K562 (cell line): Measurements from ENCODE around the gene RIIAD1. TPM values are rescaled to one million over a fixed set of nuclear protein-coding genes. Genes with fewer than 3 reads are reported as not detected.
A peak's percentile ranks its signal among the peaks of the same experiment; 100 is the strongest.

ENCODE experiments used
- ATF3 ChIP-seq, 2 experiments: fragments of 450-650 bp in 1 of 2; sonication (generic) in 1 of 2; formaldehyde crosslinking in 1 of 2; IDR thresholded peaks in 1 of 2; conservative IDR thresholded peaks in 1 of 2; 2 replicates each; pipeline versions ENCODE4 v1.6.1 to v1.8.1; 2016 to 2023; ENCODE audit warnings: mild to moderate bottlenecking in 2 of 2, moderate library complexity in 2 of 2, inconsistent platforms in 1 of 2, missing genetic modification reagents in 1 of 2
- ATF7 ChIP-seq: fragments of 450-650 bp; IDR thresholded peaks from 2 replicates; pipeline ENCODE4 v1.7.1; 2014; ENCODE audit warnings: mild to moderate bottlenecking, moderate library complexity
- CBFA2T2 ChIP-seq: fragments of 450-650 bp; conservative IDR thresholded peaks from 2 replicates; pipeline ENCODE4 v1.6.1; 2017; ENCODE audit warnings: mild to moderate bottlenecking
- CTBP1 ChIP-seq: fragments of 450-650 bp; IDR thresholded peaks from 2 replicates; pipeline ENCODE4 v1.6.1; 2016; ENCODE audit warnings: borderline replicate concordance
- DPF2 ChIP-seq: fragments of 450-650 bp; IDR thresholded peaks from 2 replicates; pipeline ENCODE4 v1.6.1; 2016
- FOXA1 ChIP-seq: fragments of 450-650 bp; IDR thresholded peaks from 2 replicates; pipeline ENCODE4 v1.6.1; 2016; ENCODE audit warnings: mild to moderate bottlenecking, borderline replicate concordance
- HES1 ChIP-seq: fragments of 450-650 bp; IDR thresholded peaks from 2 replicates; pipeline ENCODE4 v1.6.1; 2016; ENCODE audit warnings: low read depth, mild to moderate bottlenecking, moderate library complexity
- KHSRP ChIP-seq: fragments of 450-650 bp; IDR thresholded peaks from 2 replicates; pipeline ENCODE4 v1.6.1; 2017
- MAFF ChIP-seq: IDR thresholded peaks from 2 replicates; pipeline ENCODE4 v1.6.1; 2012; ENCODE audit warnings: low read length, improper control_type of control experiment
- MECOM ChIP-seq: fragments of 250-450 bp; sonication (Bioruptor Pico); IDR thresholded peaks from 2 replicates; pipeline ENCODE4 v1.8.0; 2022; ENCODE audit warnings: inconsistent platforms
- SMARCE1 ChIP-seq: fragments of 450-650 bp; IDR thresholded peaks from 2 replicates; pipeline ENCODE4 v1.7.1; 2016; ENCODE audit warnings: mild to moderate bottlenecking
- ZFP91 ChIP-seq: sonication (generic); formaldehyde crosslinking; IDR thresholded peaks from 2 replicates; pipeline ENCODE4 v1.8.0; 2022; ENCODE audit warnings: mild to moderate bottlenecking, missing genetic modification reagents
- ZNF277 ChIP-seq: fragments of 250-450 bp; sonication (Bioruptor Pico); IDR thresholded peaks from 2 replicates; pipeline ENCODE4 v1.8.0; 2022; ENCODE audit warnings: inconsistent platforms, mild to moderate bottlenecking, moderate library complexity, borderline replicate concordance
- polyA plus RNA-seq, 8 experiments: library from polyadenylated mRNA; depleted of rRNA in 4 of 8; stranded (reverse) in 5 of 8; unstranded in 3 of 8; fragments of >200 nt; fragmentation: Nextera tagmentation in 2 of 8; fragmentation: Illumina TruSeq in 1 of 8; extraction: Ambion mirVana in 2 of 8; extraction: Trizol in 1 of 8; gene quantifications; 2 replicates each; pipeline versions ENCODE4 v1.2.1 to v1.2.3, GENCODE V29; 2011 to 2014; ENCODE audit warnings: inconsistent platforms in 1 of 8, missing spikeins in 1 of 8
- total RNA-seq, 7 experiments: library from RNA; depleted of rRNA in 6 of 7; stranded (reverse); fragments of >200 nt in 6 of 7; fragmentation: Illumina TruSeq in 2 of 7; extraction: Trizol in 2 of 7; gene quantifications; 2 replicates each; pipeline versions ENCODE4 v1.2.1 to v1.2.3, GENCODE V29; 2011 to 2021; ENCODE audit warnings: low replicate concordance in 1 of 7
- TF ChIP-seq, protein P1 (sequence below), 2 experiments: fragments of 450-650 bp; IDR thresholded peaks; 2 replicates each; pipeline ENCODE4 v1.6.1; 2016; ENCODE audit warnings: mild to moderate bottlenecking in 2 of 2, borderline replicate concordance in 1 of 2, low read depth in 1 of 2, moderate library complexity in 1 of 2

The RIIAD1 gene
- total and polyA plus RNA-seq, 9 of the 15 experiments (the other 6 are each of a cell fraction or from before 2014, with no cell fraction given), result not detected

DNA sequence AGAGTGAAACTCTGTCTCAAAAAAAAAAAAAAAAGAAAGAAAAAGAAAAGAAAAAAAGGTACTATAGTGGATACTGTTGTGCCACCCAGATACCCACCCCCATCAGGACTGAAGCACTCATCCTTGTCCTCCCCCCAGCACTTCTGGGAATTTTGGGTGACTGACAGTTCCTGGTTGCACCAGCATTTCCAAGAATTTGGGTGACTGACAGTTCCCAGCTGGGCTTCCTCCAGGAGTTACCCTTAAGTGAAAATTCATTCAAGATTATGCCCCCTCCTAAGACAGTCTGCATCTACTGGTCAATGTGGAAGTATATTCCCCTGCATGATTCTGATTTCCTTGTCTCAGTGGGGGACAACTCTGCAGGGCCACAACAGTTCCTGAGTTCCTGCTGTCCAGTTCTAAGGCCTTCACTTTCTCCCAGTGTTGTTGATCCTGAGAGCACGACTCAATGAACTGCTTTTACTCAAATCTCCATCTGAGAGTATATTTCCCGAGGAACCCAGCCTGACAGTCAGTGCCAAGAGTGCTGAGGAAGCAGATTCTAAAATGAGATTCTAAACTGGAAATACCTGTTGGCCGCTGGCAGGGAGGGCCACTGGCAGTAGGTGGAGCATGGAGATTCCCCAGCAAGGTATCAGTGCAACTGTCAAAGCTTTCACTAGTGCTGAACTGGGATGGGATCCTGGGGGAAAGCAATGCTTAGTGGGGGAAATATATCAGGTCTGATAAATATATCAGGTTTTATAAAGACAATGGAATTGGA, 18.5 kb downstream of the RIIAD1 start (continued):
- TF ChIP-seq, protein P1, sequence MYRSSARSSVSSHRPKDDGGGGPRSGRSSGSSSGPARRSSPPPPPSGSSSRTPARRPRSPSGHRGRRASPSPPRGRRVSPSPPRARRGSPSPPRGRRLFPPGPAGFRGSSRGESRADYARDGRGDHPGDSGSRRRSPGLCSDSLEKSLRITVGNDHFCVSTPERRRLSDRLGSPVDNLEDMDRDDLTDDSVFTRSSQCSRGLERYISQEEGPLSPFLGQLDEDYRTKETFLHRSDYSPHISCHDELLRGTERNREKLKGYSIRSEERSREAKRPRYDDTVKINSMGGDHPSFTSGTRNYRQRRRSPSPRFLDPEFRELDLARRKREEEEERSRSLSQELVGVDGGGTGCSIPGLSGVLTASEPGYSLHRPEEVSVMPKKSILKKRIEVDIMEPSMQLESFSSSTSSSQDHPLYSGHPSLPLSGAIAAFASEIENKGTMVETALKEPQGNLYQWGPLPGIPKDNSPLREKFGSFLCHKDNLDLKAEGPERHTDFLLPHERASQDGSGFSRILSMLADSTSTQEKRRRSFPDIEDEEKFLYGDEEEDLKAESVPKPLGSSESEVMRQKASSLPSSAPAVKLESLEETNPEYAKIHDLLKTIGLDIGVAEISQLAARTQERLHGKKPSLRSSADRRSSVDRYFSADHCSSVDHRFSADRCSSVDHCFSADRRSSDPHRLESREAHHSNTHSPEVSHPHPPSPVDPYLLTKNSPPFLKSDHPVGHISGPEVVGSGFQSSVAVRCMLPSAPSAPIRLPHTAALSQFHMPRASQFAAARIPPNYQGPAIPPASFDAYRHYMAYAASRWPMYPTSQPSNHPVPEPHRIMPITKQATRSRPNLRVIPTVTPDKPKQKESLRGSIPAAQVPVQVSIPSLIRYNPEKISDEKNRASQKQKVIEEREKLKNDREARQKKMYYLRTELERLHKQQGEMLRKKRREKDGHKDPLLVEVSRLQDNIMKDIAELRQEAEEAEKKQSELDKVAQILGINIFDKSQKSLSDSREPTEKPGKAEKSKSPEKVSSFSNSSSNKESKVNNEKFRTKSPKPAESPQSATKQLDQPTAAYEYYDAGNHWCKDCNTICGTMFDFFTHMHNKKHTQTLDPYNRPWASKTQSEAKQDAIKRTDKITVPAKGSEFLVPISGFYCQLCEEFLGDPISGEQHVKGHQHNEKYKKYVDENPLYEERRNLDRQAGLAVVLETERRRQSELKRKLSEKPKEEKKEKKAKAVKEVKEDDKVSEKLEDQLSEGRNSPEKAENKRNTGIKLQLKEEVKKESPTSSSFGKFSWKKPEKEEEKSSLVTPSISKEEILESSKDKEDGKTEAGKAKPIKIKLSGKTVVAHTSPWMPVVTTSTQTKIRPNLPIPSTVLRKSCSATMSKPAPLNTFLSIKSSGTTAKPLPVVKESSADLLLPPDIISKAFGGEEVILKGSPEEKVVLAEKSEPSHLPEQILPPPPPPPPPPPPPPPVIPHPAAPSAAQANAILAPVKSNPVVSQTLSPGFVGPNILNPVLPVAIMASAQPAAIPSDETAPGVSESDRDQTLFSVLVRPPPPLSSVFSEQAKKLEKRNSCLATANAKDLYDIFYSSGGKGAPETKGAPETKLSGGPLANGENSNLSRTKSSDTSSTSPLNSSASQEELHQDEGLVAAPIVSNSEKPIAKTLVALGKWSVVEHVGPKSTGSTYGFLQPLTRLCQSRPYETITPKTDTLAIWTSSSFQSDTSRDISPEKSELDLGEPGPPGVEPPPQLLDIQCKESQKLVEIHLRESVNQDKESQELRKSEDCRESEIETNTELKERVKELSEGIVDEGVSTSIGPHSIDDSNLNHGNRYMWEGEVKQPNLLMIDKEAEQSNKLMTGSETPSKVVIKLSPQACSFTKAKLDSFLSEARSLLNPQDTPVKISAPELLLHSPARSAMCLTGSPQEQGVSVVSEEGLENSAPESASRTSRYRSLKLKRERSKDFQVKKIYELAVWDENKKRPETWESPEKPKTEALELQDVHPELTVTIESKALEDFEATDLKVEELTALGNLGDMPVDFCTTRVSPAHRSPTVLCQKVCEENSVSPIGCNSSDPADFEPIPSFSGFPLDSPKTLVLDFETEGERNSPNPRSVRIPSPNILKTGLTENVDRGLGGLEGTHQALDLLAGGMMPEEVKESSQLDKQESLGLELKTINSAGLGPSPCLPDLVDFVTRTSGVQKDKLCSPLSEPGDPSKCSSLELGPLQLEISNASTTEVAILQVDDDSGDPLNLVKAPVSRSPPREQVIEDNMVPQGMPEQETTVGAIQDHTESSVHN (IDR thresholded peaks at IDR 0.05; ENCODE audit: borderline replicate concordance in 1 of 2, low read depth in 1 of 2), result 0 out of 4 replicates have a peak, but pooled peaks of 1 of the 2 experiments have one; percentile 65
- TF ChIP-seq HES1, result no peak
- peak; percentile 57; the same call in 1 of the 2 replicates for TF ChIP-seq ATF3 (IDR thresholded peaks at IDR 0.05)
- no peak for TF ChIP-seq ATF3 (CRISPR knock-in tag; conservative IDR thresholded peaks at IDR 0.05)
- 0 out of 2 replicates have a peak, but pooled peaks have one; percentile 31 for TF ChIP-seq CTBP1
- TF ChIP-seq FOXA1, result no peak
- TF ChIP-seq DPF2, result peak; percentile 32; the same call in 1 of the 2 replicates
- no peak for TF ChIP-seq ZNF277 (CRISPR knock-in tag)
- peak; percentile 82 for TF ChIP-seq MECOM (CRISPR knock-in tag)
- no peak for TF ChIP-seq KHSRP
- peak; percentile 80 for TF ChIP-seq MAFF
- TF ChIP-seq SMARCE1, result peak; percentile 30; the same call in 1 of the 2 replicates
- no peak; the same call in 1 of the 2 replicates for TF ChIP-seq CBFA2T2
- TF ChIP-seq ZFP91, result no peak
- peak; percentile 47; the same call in 1 of the 2 replicates for TF ChIP-seq ATF7
